ENCODE data around the gene ROR1.

- TF ChIP-seq PATZ1 (CRISPR knock-in tag; IDR thresholded peaks at IDR 0.05; ENCODE audit: borderline replicate concordance) (no peak), ZFX (CRISPR knock-in tag; IDR thresholded peaks at IDR 0.05) (no peak), ZFP91 (CRISPR knock-in tag; IDR thresholded peaks at IDR 0.05) (no peak), REST (IDR thresholded peaks at IDR 0.05; ENCODE audit: borderline replicate concordance) (no peak), REST (CRISPR knock-in tag; IDR thresholded peaks at IDR 0.05; ENCODE audit: low read depth) (no peak)
Measured at GRCh38 chr1:63893976-63894375, 120.2 kb downstream of the ROR1 start.
